Activated naive CD4-positive, alpha-beta T cell treated with anti-CD3 and anti-CD28 coated beads, Interleukin-2, amount 10 ng/mL, durations not matched to agents 7 days and 5 days (primary cell): Measurements from ENCODE around the gene KIF26B.

Experiments used
- CTCF ChIA-PET: fragments of 350-600 bp; sonication (Branson Sonifier 250); formaldehyde crosslinking; loops from one replicate; lab custom pipeline; 2021; ENCODE audit warnings: antibody characterized with exemption; lab: Charles Lee
- DNase-seq: peaks from one replicate; pipeline ENCODE4 v3.0.0-alpha.2; 2020
- H3K27ac Mint-ChIP-seq: one replicate; pipeline ENCODE4 v1.8.0; 2021; ENCODE audit warnings: mild to moderate bottlenecking, moderate library complexity, mixed read lengths
- H3K27me3 Mint-ChIP-seq: one replicate; pipeline ENCODE4 v1.8.0; 2021; ENCODE audit warnings: mild to moderate bottlenecking, mixed read lengths
- H3K36me3 Mint-ChIP-seq: one replicate; pipeline ENCODE4 v1.8.0; 2021; ENCODE audit warnings: mixed read lengths
- H3K4me1 Mint-ChIP-seq: one replicate; pipeline ENCODE4 v1.8.0; 2021; ENCODE audit warnings: mixed read lengths
- H3K4me3 Mint-ChIP-seq: one replicate; pipeline ENCODE4 v1.8.0; 2021; ENCODE audit warnings: mild to moderate bottlenecking, moderate library complexity, mixed read lengths
- H3K9me3 Mint-ChIP-seq: one replicate; pipeline ENCODE4 v1.8.0; 2021; ENCODE audit warnings: mixed read lengths

KIF26B gene

DNA sequence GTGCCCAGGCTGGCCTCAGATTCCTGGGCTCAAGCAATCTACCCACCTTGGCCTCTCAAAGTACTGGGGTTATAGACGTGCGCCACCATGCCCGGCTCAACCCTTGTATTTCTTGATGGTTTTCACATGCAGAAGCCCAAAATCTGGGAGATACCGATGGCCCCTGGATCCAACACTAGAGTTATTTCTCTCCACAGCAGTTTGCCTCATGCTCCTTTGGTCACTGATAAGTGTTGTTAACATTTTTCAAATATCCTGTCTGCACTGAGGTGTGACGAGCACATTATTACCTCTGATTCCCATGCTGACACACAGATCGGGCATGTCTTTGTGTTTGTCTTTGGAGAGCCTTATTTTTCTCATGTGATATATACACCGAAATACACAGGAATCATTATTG, 107.0 kb downstream of the KIF26B start:
- Mint-ChIP-seq H3K9me3 (no peaks in the 10 kb centered on the region), H3K36me3 (no peaks in the 10 kb centered on the region), H3K4me1 (no peaks in the 10 kb centered on the region), H3K27me3 (peaks cover 4% of the 10 kb centered on the region), H3K4me3 (no peak overlapping the region), H3K27ac (no peak overlapping the region)
- DNase-seq, result no peak
- CTCF ChIA-PET, result no interaction called here

DNA sequence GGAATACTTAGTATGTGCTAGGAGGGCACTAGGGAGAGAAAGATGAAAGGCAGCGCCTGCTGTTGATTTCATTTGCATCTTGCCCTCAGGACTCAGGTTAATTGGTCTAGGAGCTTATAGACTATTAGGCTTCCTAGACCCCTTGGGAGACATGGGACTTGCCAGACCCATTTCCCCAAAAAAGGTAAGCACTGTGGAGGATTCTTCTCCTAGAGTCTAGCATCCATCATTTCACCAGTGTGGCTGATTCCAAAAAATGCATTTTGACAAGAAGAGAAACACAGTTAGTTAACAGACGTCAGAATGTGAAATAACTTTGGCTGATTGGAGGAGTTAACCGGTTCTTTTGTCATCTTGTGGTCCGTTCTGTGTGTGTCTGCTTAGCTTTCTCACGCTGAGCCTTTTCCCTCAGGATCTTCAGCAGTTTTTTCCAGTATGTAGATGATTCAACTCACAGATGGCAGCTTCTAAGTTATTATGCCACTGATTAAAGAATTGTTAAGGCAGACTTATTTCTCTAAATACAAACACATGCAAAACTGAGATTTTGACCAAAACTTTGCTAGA, 108.8 kb downstream of the KIF26B start:
- H3K4me1 Mint-ChIP-seq, result no peaks in the 10 kb centered on the region
- H3K4me3 Mint-ChIP-seq, result no peak overlapping the region
- no peak overlapping the region for H3K27ac Mint-ChIP-seq
- DNase-seq, result no peak
- H3K36me3 Mint-ChIP-seq, result no peaks in the 10 kb centered on the region
- CTCF ChIA-PET, result no interaction called here
- H3K9me3 Mint-ChIP-seq, result no peaks in the 10 kb centered on the region
- H3K27me3 Mint-ChIP-seq, result peaks cover 4% of the 10 kb centered on the region

DNA sequence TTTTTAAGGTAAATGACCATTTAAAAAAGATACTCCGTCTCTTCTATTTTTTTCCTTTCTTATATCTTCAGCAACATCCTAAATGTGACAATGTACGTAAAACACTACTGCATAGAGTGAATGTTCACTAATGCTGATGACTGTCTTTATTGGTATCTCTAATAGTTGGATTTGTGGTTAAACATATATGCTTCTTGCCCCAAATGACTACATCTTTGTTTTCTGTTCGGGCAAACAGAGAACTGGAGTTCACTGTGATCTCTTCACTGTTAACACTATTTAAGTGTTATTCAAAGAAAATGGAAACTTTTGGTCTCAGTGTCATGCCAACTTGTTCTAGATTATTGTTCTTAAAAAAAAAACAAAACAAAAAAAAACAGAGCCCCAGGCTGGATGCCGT, 109.4 kb downstream of the KIF26B start:
- no peak for DNase-seq
- Mint-ChIP-seq H3K4me3 (no peak overlapping the region), H3K27me3 (peaks cover 4% of the 10 kb centered on the region), H3K36me3 (no peaks in the 10 kb centered on the region), H3K27ac (no peak overlapping the region), H3K9me3 (no peaks in the 10 kb centered on the region), H3K4me1 (no peaks in the 10 kb centered on the region)
- CTCF ChIA-PET, result no interaction called here

DNA sequence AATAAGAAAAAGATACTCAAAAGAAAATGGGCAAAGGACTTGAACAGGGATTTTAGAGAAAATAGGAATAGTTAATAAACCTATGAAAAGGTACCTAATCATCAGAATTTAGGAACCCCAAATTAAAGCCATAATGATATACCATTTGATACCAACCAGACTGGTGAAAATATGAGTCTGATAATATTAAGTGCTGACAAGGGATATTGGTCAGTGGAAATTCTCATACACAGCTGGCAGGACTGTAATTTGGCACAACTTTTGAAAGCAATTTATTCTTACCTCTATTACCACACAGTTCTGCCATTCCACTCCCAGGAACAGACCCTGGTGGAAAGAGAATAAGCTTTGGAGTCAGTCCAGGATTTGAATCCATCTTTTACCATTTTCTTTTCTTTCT, 111.3 kb downstream of the KIF26B start:
- Mint-ChIP-seq H3K27me3 (peaks cover under 1% of the 10 kb centered on the region), H3K27ac (no peak overlapping the region), H3K4me3 (no peak overlapping the region), H3K4me1 (no peaks in the 10 kb centered on the region), H3K9me3 (no peaks in the 10 kb centered on the region), H3K36me3 (no peaks in the 10 kb centered on the region)
- no peak for DNase-seq
- CTCF ChIA-PET, result no interaction called here

DNA sequence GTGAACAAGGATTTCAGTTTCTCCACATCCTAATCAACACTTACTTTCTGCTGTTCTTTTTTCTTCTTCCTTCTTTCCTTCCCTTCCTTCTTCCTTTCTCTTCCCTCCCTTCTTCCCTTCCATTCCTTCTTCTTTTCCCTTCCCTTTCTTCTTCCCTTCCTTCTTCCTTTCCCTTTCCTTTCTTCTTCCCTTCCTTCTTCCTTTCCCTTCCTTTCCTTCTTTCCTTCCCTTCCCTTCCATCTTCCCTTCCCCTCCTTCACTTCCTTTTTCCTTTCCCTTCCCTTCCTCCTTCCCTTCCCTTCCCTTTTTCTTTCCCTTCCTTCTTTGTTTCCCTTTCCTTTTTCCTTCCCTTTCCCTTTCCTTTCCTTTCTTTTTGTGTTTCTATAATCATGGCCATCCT, 115.3 kb downstream of the KIF26B start:
- no peaks in the 10 kb centered on the region for H3K9me3 Mint-ChIP-seq
- DNase-seq, result no peak
- no peaks in the 10 kb centered on the region for H3K4me1 Mint-ChIP-seq
- CTCF ChIA-PET, result no interaction called here
- H3K4me3 Mint-ChIP-seq, result no peak overlapping the region
- no peak overlapping the region for H3K27ac Mint-ChIP-seq
- H3K27me3 Mint-ChIP-seq, result no peaks in the 10 kb centered on the region
- no peaks in the 10 kb centered on the region for H3K36me3 Mint-ChIP-seq

DNA sequence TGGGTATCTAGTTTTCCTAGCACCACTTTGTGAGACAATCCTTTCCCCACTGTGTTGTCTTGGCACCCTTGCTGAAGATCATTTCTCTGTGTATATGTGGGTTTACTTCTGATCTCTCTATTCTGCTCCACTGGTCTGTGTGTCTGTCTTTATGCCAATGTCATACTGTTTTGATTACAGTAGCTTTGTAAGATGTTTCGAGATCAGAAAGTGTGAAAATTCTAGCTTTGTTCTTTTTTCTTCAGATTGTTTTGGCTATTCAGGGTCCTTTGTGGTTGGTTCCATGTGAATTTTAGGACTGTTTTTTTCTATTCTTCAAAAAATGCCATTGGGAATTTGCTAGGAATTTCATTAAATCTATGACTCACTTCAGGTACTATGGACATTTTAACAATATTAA, 116.2 kb downstream of the KIF26B start:
- Mint-ChIP-seq H3K9me3 (no peaks in the 10 kb centered on the region), H3K4me1 (no peaks in the 10 kb centered on the region), H3K27me3 (no peaks in the 10 kb centered on the region), H3K4me3 (no peak overlapping the region), H3K36me3 (no peaks in the 10 kb centered on the region), H3K27ac (no peak overlapping the region)
- CTCF ChIA-PET, result no interaction called here
- DNase-seq, result no peak

DNA sequence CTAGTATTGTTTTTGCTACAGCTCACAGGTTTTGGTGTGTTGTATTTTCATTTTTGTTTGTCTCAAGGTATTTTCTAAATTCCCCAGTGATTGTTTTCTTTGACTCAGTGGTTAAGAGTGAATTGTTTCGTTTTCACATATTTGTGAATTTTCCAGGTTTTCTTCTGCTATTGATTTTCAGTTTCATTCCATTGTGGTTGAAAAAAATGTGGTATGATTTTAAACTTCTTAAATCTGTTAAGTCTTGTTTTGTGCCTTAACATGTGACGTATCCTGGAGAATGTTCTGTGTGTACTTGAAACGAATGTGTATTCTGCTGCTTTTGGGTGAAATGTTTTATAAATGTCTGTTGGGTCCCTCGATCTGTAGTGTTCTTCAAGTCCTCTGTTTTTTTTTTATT, 117.9 kb downstream of the KIF26B start:
- Mint-ChIP-seq H3K4me3 (no peak overlapping the region), H3K27me3 (no peaks in the 10 kb centered on the region), H3K4me1 (no peaks in the 10 kb centered on the region), H3K36me3 (no peaks in the 10 kb centered on the region), H3K27ac (no peak overlapping the region), H3K9me3 (no peaks in the 10 kb centered on the region)
- no peak for DNase-seq
- CTCF ChIA-PET, result no interaction called here

DNA sequence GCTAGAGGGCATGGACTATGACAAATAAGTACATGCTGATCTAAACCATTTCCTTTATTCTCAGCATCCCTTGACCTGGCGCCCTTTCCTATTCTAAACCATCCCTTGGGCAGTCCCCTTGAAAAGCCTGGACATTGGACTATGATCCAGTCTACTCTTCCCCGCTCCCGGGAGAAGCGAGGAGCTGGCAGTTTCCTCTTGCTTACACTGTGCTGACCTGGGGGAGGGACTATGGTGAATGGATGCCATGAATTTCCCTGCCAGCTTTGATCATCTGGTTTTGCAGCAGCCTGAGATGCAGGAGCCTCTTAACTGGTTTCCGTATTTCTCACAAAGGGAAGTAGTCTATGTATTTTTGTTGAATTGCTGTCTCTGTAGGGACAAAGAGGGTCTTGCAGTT, 121.7 kb downstream of the KIF26B start:
- DNase-seq, result no peak
- no peaks in the 10 kb centered on the region for H3K27me3 Mint-ChIP-seq
- H3K4me1 Mint-ChIP-seq, result no peaks in the 10 kb centered on the region
- no peaks in the 10 kb centered on the region for H3K9me3 Mint-ChIP-seq
- H3K27ac Mint-ChIP-seq, result no peak overlapping the region
- CTCF ChIA-PET, result no interaction called here
- no peaks in the 10 kb centered on the region for H3K36me3 Mint-ChIP-seq
- no peak overlapping the region for H3K4me3 Mint-ChIP-seq

DNA sequence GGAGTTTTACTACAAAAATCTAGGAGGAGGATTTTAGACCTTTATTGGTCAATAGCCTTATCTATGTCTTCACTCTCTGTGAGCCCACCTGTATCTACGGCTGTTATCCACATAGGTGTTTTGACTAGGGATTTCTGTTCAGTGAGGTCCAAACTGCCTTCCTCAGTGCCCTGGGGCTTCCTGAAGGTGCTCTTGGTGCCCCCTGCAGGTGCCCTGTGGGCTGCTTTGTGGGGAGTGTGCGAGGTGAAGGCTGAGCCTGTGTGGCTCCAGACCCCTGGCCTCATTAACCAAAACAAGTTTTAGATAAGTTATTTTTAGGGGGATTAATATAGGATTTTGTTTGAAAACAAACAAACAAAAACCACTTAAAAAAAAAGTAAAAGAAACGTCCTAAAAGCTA, 122.5 kb downstream of the KIF26B start:
- CTCF ChIA-PET, result no interaction called here
- no peaks in the 10 kb centered on the region for H3K4me1 Mint-ChIP-seq
- H3K27ac Mint-ChIP-seq, result no peak overlapping the region

DNA sequence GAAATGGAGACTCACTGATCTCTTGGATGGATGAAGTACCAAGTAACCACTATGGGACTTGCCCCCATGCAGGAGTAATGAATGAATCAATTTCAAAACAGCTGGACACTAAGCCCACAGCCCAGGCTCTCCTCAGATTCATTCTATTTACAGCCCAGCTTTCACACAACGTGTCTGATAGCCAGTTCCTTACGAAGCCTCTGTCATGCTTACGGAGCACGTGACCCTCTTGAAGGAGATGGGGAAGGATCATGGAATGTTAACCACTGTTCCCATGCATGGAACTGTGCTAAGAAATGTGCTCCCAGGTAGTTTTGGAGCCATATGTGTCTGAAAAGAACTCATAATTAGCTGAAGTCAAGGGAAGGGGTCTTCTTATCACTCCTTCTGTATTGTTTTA, 124.1 kb downstream of the KIF26B start:
- DNase-seq, result no peak
- no peaks in the 10 kb centered on the region for H3K27me3 Mint-ChIP-seq
- no peak overlapping the region for H3K27ac Mint-ChIP-seq
- H3K9me3 Mint-ChIP-seq, result no peaks in the 10 kb centered on the region
- no peak overlapping the region for H3K4me3 Mint-ChIP-seq
- H3K36me3 Mint-ChIP-seq, result no peaks in the 10 kb centered on the region
- CTCF ChIA-PET, result interaction anchor here (0.8 kb wide), 1 partner anchor 196 kb away, joined by 3 read pairs; no protein-coding TSS in a partner anchor
- no peaks in the 10 kb centered on the region for H3K4me1 Mint-ChIP-seq

More for the DNA sequence above, 122.5 kb downstream of the KIF26B start:
- no peak for DNase-seq
- H3K36me3 Mint-ChIP-seq, result no peaks in the 10 kb centered on the region
- no peak overlapping the region for H3K4me3 Mint-ChIP-seq
- no peaks in the 10 kb centered on the region for H3K27me3 Mint-ChIP-seq
- H3K9me3 Mint-ChIP-seq, result no peaks in the 10 kb centered on the region

DNA sequence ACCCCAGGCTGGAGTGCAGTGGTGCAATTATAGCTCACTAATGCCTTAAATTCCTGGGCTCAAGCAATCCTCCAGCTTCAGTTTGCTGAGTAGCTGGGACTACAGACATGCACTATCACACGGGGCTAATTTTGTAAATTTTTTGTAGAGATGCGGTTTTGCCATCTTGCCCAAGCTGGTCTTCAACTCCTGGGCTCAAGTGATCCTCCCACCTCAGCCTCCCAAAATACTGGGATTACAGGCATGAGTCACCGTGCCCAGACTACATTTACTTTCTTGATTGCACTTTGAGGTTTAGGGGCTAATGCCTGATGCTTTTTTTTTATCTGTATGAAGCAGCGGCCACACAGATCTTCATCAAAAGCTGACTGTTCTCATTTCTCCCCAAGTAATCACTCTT, 124.6 kb downstream of the KIF26B start:
- CTCF ChIA-PET, result interaction anchor here (0.8 kb wide), 1 partner anchor 197 kb away, joined by 3 read pairs; no protein-coding TSS in a partner anchor
- no peak for DNase-seq
- Mint-ChIP-seq H3K36me3 (no peaks in the 10 kb centered on the region), H3K9me3 (no peaks in the 10 kb centered on the region), H3K27ac (no peak overlapping the region), H3K27me3 (no peaks in the 10 kb centered on the region), H3K4me3 (no peak overlapping the region), H3K4me1 (no peaks in the 10 kb centered on the region)

DNA sequence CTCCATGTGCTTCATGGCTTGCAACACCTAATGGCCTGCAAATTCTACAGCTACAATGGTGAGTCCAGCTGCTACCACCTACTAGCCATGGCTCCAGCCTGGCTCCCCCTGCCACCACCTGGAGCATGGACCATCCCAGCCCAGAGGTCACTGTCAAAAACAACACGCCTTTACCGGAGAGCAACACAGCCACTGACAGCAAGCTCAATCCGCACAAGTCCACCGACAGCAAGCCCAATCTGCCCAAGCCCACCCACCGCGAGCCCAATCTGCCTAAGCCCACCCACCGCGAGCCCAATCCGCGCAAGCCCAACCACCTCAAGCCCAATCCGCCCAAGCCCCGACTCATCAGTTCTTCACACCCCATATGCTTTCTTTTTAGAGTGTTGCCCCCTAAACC, 128.2 kb downstream of the KIF26B start:
- H3K9me3 Mint-ChIP-seq, result no peaks in the 10 kb centered on the region
- H3K27me3 Mint-ChIP-seq, result no peaks in the 10 kb centered on the region
- no peak overlapping the region for H3K27ac Mint-ChIP-seq
- CTCF ChIA-PET, result no interaction called here
- no peak overlapping the region for H3K4me3 Mint-ChIP-seq
- H3K36me3 Mint-ChIP-seq, result no peaks in the 10 kb centered on the region
- no peak for DNase-seq
- no peaks in the 10 kb centered on the region for H3K4me1 Mint-ChIP-seq

DNA sequence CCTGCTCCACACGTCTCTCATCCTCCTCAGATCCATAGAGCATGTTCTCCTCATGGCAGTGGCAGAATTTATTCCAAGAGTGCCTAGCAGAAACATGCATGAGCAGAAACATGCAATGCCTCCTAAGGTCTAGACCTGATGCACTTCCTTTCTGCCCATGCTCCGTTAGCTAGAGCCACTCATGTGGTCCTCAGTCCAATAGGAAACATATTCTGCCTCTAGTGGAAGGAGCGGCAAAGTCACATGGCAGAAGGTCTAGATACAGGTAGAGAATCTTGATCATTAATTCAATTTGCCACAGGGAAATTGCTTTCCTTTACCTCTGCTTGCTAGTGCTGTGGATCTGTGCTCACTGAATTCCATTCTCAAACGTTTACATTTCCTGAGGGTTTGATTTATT, 130.4 kb downstream of the KIF26B start:
- no peak for DNase-seq
- Mint-ChIP-seq H3K27ac (no peak overlapping the region), H3K27me3 (no peaks in the 10 kb centered on the region)

DNA sequence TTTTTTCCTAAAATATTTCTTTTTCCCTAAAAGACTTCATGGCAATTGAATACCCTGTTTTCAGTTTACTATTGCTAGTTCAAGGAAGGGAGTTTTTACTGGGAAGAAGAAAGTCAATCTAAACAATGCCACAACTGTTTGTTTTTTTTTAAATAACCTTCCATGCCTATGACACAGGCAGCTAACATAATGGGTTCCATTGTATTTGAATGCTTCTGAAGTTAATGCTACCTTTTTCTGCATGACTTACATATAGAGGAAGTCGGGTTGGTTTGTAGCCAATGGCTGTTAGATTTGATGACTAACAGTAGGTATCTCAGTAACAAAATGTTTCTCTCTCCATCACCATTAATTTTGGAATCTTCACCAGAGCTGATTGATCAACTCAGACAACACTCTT, 134.0 kb downstream of the KIF26B start:
- Mint-ChIP-seq H3K27me3 (peaks cover 7% of the 10 kb centered on the region), H3K36me3 (no peaks in the 10 kb centered on the region), H3K27ac (no peak overlapping the region), H3K4me1 (no peaks in the 10 kb centered on the region), H3K9me3 (no peaks in the 10 kb centered on the region), H3K4me3 (no peak overlapping the region)
- DNase-seq, result no peak
- CTCF ChIA-PET, result no interaction called here

More for the DNA sequence above, 130.4 kb downstream of the KIF26B start:
- no peak overlapping the region for H3K4me3 Mint-ChIP-seq
- H3K36me3 Mint-ChIP-seq, result no peaks in the 10 kb centered on the region
- CTCF ChIA-PET, result no interaction called here
- no peaks in the 10 kb centered on the region for H3K4me1 Mint-ChIP-seq
- no peaks in the 10 kb centered on the region for H3K9me3 Mint-ChIP-seq

DNA sequence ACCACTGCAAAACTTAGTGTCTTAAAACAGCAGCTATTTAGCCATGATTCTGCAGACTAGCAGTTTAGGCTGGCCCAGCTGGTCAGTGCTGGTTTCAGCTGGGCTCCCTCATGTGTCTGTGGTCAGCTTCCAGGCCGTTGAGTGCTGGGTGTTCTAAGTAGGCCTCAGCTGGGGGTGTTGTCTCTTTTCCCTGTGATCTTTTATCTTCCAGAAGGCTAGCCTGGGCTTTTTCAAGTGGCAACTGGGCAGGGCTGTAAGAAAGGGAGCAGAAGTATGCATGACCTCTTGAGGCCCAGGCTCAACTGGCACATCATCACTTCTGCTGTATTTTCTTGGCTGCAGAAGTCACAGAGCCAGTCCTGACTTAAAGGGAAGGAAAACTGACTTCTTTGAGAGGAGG, 136.1 kb downstream of the KIF26B start:
- Mint-ChIP-seq H3K36me3 (no peaks in the 10 kb centered on the region), H3K27me3 (peaks cover 7% of the 10 kb centered on the region), H3K4me1 (no peaks in the 10 kb centered on the region), H3K9me3 (no peaks in the 10 kb centered on the region), H3K27ac (peak overlapping the region; percentile 1), H3K4me3 (no peak overlapping the region)
- no peak for DNase-seq
- CTCF ChIA-PET, result no interaction called here

DNA sequence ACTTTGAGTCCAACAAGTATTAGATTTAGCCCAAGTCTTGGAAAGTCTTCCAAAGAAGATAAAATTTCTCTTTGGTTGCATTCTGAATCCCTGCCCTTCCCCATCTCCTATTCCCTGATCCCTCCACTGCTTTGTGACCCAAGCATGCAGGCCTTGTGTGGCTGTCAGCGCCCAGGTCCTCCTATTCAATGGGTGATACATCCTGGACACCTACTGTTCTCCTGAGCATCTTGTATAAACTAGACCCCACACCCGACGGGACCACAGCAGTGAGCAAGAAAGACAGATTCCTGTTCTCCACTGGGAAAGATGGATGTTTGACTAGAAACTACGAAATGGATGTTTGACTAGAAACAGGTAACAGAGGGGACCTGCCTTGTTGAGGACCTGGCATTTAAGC, 136.6 kb downstream of the KIF26B start:
- Mint-ChIP-seq H3K9me3 (no peaks in the 10 kb centered on the region), H3K27ac (no peak overlapping the region), H3K27me3 (peaks cover 7% of the 10 kb centered on the region), H3K4me3 (no peak overlapping the region), H3K4me1 (no peaks in the 10 kb centered on the region), H3K36me3 (no peaks in the 10 kb centered on the region)
- no peak for DNase-seq
- CTCF ChIA-PET, result no interaction called here
